Right lobe of liver (tissue), 6 donors: ENCODE data around the gene DAPK2. TPM values are rescaled to one million over a fixed set of nuclear protein-coding genes. Genes with fewer than 3 reads are reported as not detected.

ENCODE experiments used
- ATAC-seq, 4 donors: fragments of 200-7000 bp; cut with Tn5 transposase; one replicate each; pipeline ENCODE4 v1.9.1; 2020; ENCODE audit warnings: mild to moderate bottlenecking in 4 of 4, moderate library complexity in 4 of 4
- DNase-seq, 3 donors: peaks; one replicate each; pipeline ENCODE4 v3.0.0-alpha.2; 2020
- H3K27ac ChIP-seq, 3 donors: fragments of 200-600 bp; one replicate each; pipeline ENCODE4 v1.8.0; 2022
- H3K27me3 ChIP-seq, 2 donors: fragments of 200-600 bp; one replicate each; pipeline ENCODE4 v1.8.0; 2022
- H3K36me3 ChIP-seq, 4 donors: fragments of 200-600 bp; sonication (generic) in 1 of 4; one replicate each; pipeline versions ENCODE4 v1.5.1 to v1.8.0; 2017 to 2022; ENCODE audit warnings: control low read depth in 1 of 4
- H3K4me1 ChIP-seq, 4 donors: fragments of 200-600 bp; sonication (generic) in 1 of 4; one replicate each; pipeline versions ENCODE4 v1.5.1 to v1.8.0; 2017 to 2022; ENCODE audit warnings: control low read depth in 1 of 4
- H3K4me3 ChIP-seq, 3 donors: fragments of 200-600 bp; one replicate each; pipeline ENCODE4 v1.8.0; 2022
- H3K9me3 ChIP-seq, 4 donors: fragments of 200-600 bp; sonication (generic) in 1 of 4; one replicate each; pipeline versions ENCODE4 v1.5.1 to v1.8.0; 2017 to 2022; ENCODE audit warnings: control low read depth in 1 of 4
- POLR2A ChIP-seq: fragments of 450-650 bp; IDR thresholded peaks from one replicate; pipeline ENCODE4 v1.6.1; 2017; ENCODE audit warnings: antibody characterized with exemption, mild to moderate bottlenecking
- WGBS: methylation state at CpG from one replicate; pipeline ENCODE4 v1.1.6; 2018; ENCODE audit warnings: low coverage, low lambda C conversion rate; ENCODE audit not compliant: insufficient coverage; ENCODE audit errors: missing lambda C conversion rate; 5-methylcytosine and 5-hydroxymethylcytosine counted together
- intact Hi-C, 2 donors: fragments of 100-400 bp; cut with DNase I; formaldehyde crosslinking; loops; one replicate each; pipeline versions ENCODE4 v1.11.2 to v1.14.1; 2022
- total RNA-seq, 6 experiments: library from RNA; depleted of rRNA in 2 of 6; stranded (reverse); fragments of >200 nt in 2 of 6; fragmentation: NEBNext Ultra II Directional in 3 of 6; extraction: Animal tissue kit (Norgen Biotek cat#: 25700) in 3 of 6; gene quantifications; one replicate each; pipeline versions ENCODE4 v1.1.0 to v1.2.4, GENCODE V29; 2016 to 2023
- TF ChIP-seq, protein P1 (sequence below), 4 donors: fragments of 200-600 bp in 3 of 4; fragments of 450-650 bp in 1 of 4; IDR thresholded peaks; one replicate each; pipeline versions ENCODE4 v1.5.1 to v1.8.0; 2016 to 2022; ENCODE audit warnings: antibody characterized with exemption in 4 of 4, mild to moderate bottlenecking in 2 of 4
- donor health status: DM: no; HTN: yes; CAD: no.
- donor health status: DM: no; HTN: no; CAD: no.
- donor health status: DM: no; HTN: no; CAD: no.
- donor health status: DM: no; HTN: yes; CAD: no.
- donor health status: DM: no; HTN: yes; CAD: no.

Gene DAPK2
- total RNA-seq, 6 experiments from 2014 or later = 1.5 to 11.5 (median 4.7) TPM

DNA sequence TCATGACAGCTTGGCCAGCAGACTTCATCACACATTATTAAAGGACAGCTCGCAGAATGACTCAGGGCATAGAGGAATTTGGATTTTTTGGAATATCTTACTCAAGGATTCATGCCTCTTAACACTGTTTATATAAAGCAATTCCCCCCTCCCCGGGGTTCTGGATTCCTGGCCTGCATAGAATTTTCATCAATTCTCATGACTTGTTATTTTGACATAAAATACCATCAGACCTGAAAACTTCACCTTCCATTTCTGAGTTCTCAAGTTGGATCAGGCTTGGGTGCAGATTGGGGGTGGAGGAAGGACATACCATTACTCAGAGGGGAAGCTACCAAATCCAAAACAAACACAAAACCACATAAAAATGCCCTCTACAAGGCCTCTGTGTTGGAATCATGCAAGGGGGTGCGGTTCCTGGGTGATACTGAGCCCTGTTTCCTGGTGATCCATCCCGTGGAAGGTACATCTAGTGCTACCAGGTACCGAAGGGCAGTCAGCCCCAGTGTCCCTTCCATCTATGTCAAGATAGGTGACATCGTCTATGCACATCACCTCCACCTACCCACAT, 95.3 kb downstream of the DAPK2 start:
- DNase-seq (no peak), ATAC-seq (no peak)
- Histone ChIP-seq H3K4me1 (no peaks in the 10 kb centered on the region), H3K27ac (no peak overlapping the region), H3K9me3 (no peaks in the 10 kb centered on the region), H3K27me3 (no peaks in the 10 kb centered on the region), H3K4me3 (no peak overlapping the region), H3K36me3 (no peaks in the 10 kb centered on the region)
- TF ChIP-seq, protein P1, sequence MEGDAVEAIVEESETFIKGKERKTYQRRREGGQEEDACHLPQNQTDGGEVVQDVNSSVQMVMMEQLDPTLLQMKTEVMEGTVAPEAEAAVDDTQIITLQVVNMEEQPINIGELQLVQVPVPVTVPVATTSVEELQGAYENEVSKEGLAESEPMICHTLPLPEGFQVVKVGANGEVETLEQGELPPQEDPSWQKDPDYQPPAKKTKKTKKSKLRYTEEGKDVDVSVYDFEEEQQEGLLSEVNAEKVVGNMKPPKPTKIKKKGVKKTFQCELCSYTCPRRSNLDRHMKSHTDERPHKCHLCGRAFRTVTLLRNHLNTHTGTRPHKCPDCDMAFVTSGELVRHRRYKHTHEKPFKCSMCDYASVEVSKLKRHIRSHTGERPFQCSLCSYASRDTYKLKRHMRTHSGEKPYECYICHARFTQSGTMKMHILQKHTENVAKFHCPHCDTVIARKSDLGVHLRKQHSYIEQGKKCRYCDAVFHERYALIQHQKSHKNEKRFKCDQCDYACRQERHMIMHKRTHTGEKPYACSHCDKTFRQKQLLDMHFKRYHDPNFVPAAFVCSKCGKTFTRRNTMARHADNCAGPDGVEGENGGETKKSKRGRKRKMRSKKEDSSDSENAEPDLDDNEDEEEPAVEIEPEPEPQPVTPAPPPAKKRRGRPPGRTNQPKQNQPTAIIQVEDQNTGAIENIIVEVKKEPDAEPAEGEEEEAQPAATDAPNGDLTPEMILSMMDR (IDR thresholded peaks at IDR 0.05) = no peak
- TF ChIP-seq POLR2A = no peak
- intact Hi-C loops = no loop called here
- 86% methylated on average over 2 of the region's 6 CpGs for WGBS

DNA sequence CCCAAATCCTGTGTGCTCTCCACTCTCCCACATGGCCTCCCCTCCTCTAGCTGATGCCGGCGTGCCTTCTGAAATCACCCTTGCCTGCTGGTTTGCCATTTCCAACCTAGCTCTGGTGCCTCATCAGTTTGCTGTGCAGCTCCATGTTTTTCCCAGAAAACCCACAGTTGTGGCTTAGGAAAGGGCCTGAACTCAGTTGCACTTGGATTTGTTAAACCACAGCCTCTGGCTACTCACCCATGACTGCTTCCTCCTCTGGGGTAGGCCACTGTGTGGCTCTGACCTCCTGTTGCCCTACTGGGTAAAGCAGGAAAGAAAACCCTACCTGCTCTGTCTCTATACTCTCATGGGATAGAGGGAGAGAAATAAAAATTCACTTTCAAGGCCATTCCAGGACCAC, 97.3 kb downstream of the DAPK2 start:
- WGBS = 95% methylated on average over 2 of the region's 2 CpGs
- H3K9me3 ChIP-seq = no peaks in the 10 kb centered on the region
- H3K27ac ChIP-seq = no peak overlapping the region
- H3K36me3 ChIP-seq = no peaks in the 10 kb centered on the region
- no peak for DNase-seq
- peaks cover 0 to 5% (median 0%) of the 10 kb centered on the region in 4 donors for H3K4me1 ChIP-seq
- H3K27me3 ChIP-seq = no peaks in the 10 kb centered on the region
- no peak for TF ChIP-seq POLR2A
- TF ChIP-seq, protein P1 (IDR thresholded peaks at IDR 0.05) = no peak
- no peak overlapping the region for H3K4me3 ChIP-seq
- ATAC-seq = no peak
- intact Hi-C loops = loop anchor here (5.0 to 10.0 kb wide), 2 partner anchors 54 to 93 kb away; no protein-coding TSS in a partner anchor

DNA sequence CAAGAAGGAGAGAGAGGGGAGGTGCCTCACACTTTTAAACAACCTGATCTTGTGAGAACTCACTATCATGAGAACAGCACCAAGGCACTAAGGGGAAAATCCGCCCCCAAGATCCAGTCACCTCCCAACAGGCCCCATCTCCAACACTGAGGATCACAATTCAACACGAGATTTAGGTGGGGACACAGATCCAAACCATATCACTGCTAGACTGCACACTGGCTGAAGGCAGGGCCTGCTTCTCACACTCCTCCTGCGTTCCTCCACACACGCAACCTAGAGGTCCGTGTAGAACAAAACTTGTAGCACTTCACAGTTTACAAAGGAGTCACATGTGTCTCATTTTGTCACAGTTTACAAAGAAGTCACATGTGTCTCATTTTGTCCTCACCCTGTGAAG, 97.8 kb downstream of the DAPK2 start:
- TF ChIP-seq POLR2A = no peak
- TF ChIP-seq, protein P1 (IDR thresholded peaks at IDR 0.05) = no peak
- H3K4me1 ChIP-seq = peaks cover 0 to 5% (median 0%) of the 10 kb centered on the region in 4 donors
- no peaks in the 10 kb centered on the region for H3K27me3 ChIP-seq
- no peaks in the 10 kb centered on the region for H3K9me3 ChIP-seq
- no peaks in the 10 kb centered on the region for H3K36me3 ChIP-seq
- no peak overlapping the region for H3K27ac ChIP-seq
- WGBS = 60% methylated on average over 1 of the region's 5 CpGs
- H3K4me3 ChIP-seq = no peak overlapping the region
- DNase-seq = no peak
- intact Hi-C loops = loop anchor here (5.0 to 10.0 kb wide), 2 partner anchors 54 to 94 kb away; no protein-coding TSS in a partner anchor
- no peak for ATAC-seq

DNA sequence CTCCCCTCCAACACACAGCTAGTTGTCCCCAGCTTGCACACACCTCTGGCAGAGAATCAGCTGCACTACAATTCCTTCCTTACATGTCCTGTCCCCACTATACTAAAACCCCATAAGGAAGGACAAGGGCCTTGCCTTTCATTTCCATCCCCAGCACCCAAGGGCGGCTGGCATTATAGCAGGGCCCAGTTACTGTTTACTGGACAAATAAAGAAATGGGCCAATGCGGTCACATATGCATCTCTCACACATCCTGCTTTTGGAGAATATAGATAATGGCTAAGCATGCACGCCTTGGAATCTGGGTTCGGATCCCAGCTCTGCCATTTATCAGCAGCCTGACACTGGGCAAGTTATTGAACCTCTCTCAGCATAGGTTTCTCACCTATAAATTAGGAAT, 99.1 kb downstream of the DAPK2 start:
- Histone ChIP-seq H3K9me3 (no peaks in the 10 kb centered on the region), H3K36me3 (no peaks in the 10 kb centered on the region), H3K27me3 (no peaks in the 10 kb centered on the region), H3K27ac (no peak overlapping the region), H3K4me3 (no peak overlapping the region), H3K4me1 (peaks cover 0 to 5% (median 0%) of the 10 kb centered on the region in 4 donors)
- ATAC-seq = no peak
- intact Hi-C loops = loop anchor here (5.0 to 10.0 kb wide), 2 partner anchors 52 to 95 kb away; no protein-coding TSS in a partner anchor
- DNase-seq = no peak
- 73% methylated on average over 3 of the region's 4 CpGs for WGBS
- TF ChIP-seq POLR2A = no peak
- TF ChIP-seq, protein P1 (IDR thresholded peaks at IDR 0.05) = no peak
